ENCODE data around the gene MDM2. TPM values are rescaled to one million over a fixed set of nuclear protein-coding genes. Genes with fewer than 3 reads are reported as not detected.

Gene MDM2
- total RNA-seq, 2 experiments from 2014 or later, result 143 to 318 TPM

DNA sequence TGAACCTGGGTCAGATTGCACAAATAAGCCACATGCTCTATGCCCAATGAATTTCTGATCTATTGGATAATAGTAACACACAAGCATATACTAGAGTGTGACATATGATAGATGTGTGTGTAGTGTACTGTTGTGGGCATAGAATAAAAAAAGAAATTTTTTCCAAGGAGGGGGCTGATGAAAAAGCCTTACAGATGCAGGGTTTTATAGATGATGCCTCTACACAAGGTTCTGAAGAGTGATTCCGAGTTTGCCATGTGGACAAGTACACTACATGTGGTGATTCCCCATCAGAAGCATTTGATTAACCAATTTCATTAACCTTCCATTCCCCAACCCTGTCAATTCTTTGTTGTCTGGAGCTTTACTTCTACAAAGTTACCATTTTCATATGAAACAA lies 79.7 kb downstream of the MDM2 start:
- Histone ChIP-seq H3K9me3 (ENCODE audit: low read length) (no peaks in the 10 kb centered on the region), H2AFZ (ENCODE audit: low read length) (peak overlapping the region; percentile 43; the same call in 1 of the 2 replicates), H3K9me2 (ENCODE audit: insufficient read depth, low read length) (no peaks in the 10 kb centered on the region), H3K36me3 (ENCODE audit: insufficient read depth, low read length) (no peaks in the 10 kb centered on the region), H3K4me2 (ENCODE audit: low read length) (0 out of 2 replicates have a peak overlapping the region, but pooled peaks have one; percentile 14), H3K4me1 (ENCODE audit: insufficient read depth, low read length, poor library complexity, severe bottlenecking) (peaks cover 90% of the 10 kb centered on the region), H3K4me3 (ENCODE audit: low read depth, low read length, poor library complexity, severe bottlenecking) (no peak overlapping the region), H3K79me2 (ENCODE audit: insufficient read depth, low read depth, low read length) (no peaks in the 10 kb centered on the region), H4K20me1 (ENCODE audit: insufficient read depth, low read length) (no peaks in the 10 kb centered on the region), H3K27ac (ENCODE audit: low read depth, low read length, poor library complexity, severe bottlenecking) (peak overlapping the region; percentile 89)
- intact Hi-C loops (cut with micrococcal nuclease; ENCODE audit: unreplicated experiment), result loop anchor here (2.0 to 5.0 kb wide), 2 partner anchors 45 to 79 kb away; partner anchors contain the start of genes CPM and MDM2
- no peak for TF ChIP-seq EZH2phosphoT487 (IDR thresholded peaks at IDR 0.05; ENCODE audit: borderline replicate concordance, low read depth, low read length)
- TF ChIP-seq, protein P1, sequence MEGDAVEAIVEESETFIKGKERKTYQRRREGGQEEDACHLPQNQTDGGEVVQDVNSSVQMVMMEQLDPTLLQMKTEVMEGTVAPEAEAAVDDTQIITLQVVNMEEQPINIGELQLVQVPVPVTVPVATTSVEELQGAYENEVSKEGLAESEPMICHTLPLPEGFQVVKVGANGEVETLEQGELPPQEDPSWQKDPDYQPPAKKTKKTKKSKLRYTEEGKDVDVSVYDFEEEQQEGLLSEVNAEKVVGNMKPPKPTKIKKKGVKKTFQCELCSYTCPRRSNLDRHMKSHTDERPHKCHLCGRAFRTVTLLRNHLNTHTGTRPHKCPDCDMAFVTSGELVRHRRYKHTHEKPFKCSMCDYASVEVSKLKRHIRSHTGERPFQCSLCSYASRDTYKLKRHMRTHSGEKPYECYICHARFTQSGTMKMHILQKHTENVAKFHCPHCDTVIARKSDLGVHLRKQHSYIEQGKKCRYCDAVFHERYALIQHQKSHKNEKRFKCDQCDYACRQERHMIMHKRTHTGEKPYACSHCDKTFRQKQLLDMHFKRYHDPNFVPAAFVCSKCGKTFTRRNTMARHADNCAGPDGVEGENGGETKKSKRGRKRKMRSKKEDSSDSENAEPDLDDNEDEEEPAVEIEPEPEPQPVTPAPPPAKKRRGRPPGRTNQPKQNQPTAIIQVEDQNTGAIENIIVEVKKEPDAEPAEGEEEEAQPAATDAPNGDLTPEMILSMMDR (conservative IDR thresholded peaks at IDR 0.05; ENCODE audit: low read length), result no peak
- BruUV-seq (replicated peaks), result no TSS peak
- no peak for DNase-seq (ENCODE audit: low spot score)
- ChIA-PET CTCF (ENCODE audit: unreplicated experiment) (no interaction called here), POLR2A (interaction anchor here (2.1 to 8.6 kb wide), 3 partner anchors 8 to 15 kb away, joined by 13 to 81 read pairs (median 14); no protein-coding TSS in a partner anchor)

DNA sequence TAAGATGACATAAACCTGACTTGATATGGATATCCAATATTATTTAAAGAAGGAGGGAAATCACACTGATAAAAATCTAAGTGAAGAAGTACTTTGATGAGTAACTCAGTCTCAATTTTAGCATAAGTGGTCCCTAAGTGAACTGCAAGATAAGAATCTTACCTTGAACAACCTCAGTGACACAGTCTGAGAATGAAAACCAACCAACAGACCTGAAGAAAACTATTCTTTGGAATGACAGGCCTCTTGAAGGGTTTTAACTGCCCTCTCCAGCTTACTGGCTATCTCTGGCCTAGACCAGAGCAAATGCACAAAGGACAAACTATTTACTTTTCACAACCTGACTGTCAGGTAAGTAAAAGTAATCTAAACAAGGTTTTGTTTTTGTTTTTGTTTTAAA lies 80.3 kb downstream of the MDM2 start:
- Histone ChIP-seq H3K4me3 (ENCODE audit: low read depth, low read length, poor library complexity, severe bottlenecking) (no peak overlapping the region), H2AFZ (ENCODE audit: low read length) (peak overlapping the region; percentile 43), H3K27ac (ENCODE audit: low read depth, low read length, poor library complexity, severe bottlenecking) (peak overlapping the region; percentile 89), H3K36me3 (ENCODE audit: insufficient read depth, low read length) (no peaks in the 10 kb centered on the region), H3K9me2 (ENCODE audit: insufficient read depth, low read length) (no peaks in the 10 kb centered on the region), H3K9me3 (ENCODE audit: low read length) (no peaks in the 10 kb centered on the region), H4K20me1 (ENCODE audit: insufficient read depth, low read length) (no peaks in the 10 kb centered on the region), H3K4me1 (ENCODE audit: insufficient read depth, low read length, poor library complexity, severe bottlenecking) (peaks cover 90% of the 10 kb centered on the region), H3K4me2 (ENCODE audit: low read length) (peak overlapping the region; percentile 42; the same call in 1 of the 2 replicates), H3K79me2 (ENCODE audit: insufficient read depth, low read depth, low read length) (no peaks in the 10 kb centered on the region)
- no peak for DNase-seq (ENCODE audit: low spot score)
- CTCF ChIA-PET (ENCODE audit: unreplicated experiment), result no interaction called here
- POLR2A ChIA-PET, result interaction anchor here (0.7 to 8.6 kb wide), 4 partner anchors 8 to 180 kb away, joined by 4 to 81 read pairs (median 14); no protein-coding TSS in a partner anchor
- TF ChIP-seq, protein P1 (conservative IDR thresholded peaks at IDR 0.05; ENCODE audit: low read length), result no peak
- no peak for TF ChIP-seq EZH2phosphoT487 (IDR thresholded peaks at IDR 0.05; ENCODE audit: borderline replicate concordance, low read depth, low read length)
- no TSS peak for BruUV-seq (replicated peaks)
- intact Hi-C loops (cut with micrococcal nuclease; ENCODE audit: unreplicated experiment), result loop anchor here (2.0 to 5.0 kb wide), 2 partner anchors 44 to 79 kb away; partner anchors contain the start of genes CPM and MDM2

DNA sequence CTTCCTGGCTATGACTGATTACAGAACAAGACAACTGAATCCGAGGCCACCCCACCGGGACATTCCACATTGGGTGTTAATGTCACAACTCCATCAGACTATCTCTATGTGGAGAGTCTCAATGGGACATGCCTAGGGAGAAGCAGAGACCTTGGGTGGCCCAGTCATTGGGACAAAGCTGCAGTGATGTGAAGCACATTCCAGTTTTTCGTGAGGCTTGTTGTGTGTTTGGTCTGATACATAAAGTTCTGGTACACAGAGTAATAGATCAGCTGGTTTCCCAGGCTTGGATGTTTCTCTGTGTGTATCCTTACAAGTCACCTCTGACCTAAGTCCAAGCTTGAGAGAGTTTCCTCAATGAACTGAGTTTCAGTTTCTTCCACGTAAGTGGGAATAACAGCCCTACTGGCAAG lies 82.7 kb downstream of the MDM2 start:
- Histone ChIP-seq H3K4me2 (ENCODE audit: low read length) (peak overlapping the region; percentile 42), H3K36me3 (ENCODE audit: insufficient read depth, low read length) (no peaks in the 10 kb centered on the region; the same call in 1 of the 2 replicates), H3K79me2 (ENCODE audit: insufficient read depth, low read depth, low read length) (no peaks in the 10 kb centered on the region), H3K9me3 (ENCODE audit: low read length) (no peaks in the 10 kb centered on the region; the same call in 1 of the 2 replicates), H2AFZ (ENCODE audit: low read length) (peak overlapping the region; percentile 79; the same call in 1 of the 2 replicates), H3K27ac (ENCODE audit: low read depth, low read length, poor library complexity, severe bottlenecking) (peak overlapping the region; percentile 89), H3K4me1 (ENCODE audit: insufficient read depth, low read length, poor library complexity, severe bottlenecking) (peaks cover 77% of the 10 kb centered on the region), H3K9me2 (ENCODE audit: insufficient read depth, low read length) (no peaks in the 10 kb centered on the region), H3K4me3 (ENCODE audit: low read depth, low read length, poor library complexity, severe bottlenecking) (no peak overlapping the region), H4K20me1 (ENCODE audit: insufficient read depth, low read length) (no peaks in the 10 kb centered on the region)
- BruUV-seq (replicated peaks), result no TSS peak
- ChIA-PET POLR2A (interaction anchor here (8.6 kb wide), 1 partner anchor 12 kb away, joined by 81 read pairs; no protein-coding TSS in a partner anchor), CTCF (ENCODE audit: unreplicated experiment) (interaction anchor here (0.5 kb wide), 1 partner anchor 14 kb away, joined by 3 read pairs; no protein-coding TSS in a partner anchor)
- intact Hi-C loops (cut with micrococcal nuclease; ENCODE audit: unreplicated experiment), result no loop called here
- DNase-seq (ENCODE audit: low spot score), result no peak
- TF ChIP-seq, protein P1 (conservative IDR thresholded peaks at IDR 0.05; ENCODE audit: low read length), result no peak
- no peak for TF ChIP-seq EZH2phosphoT487 (IDR thresholded peaks at IDR 0.05; ENCODE audit: borderline replicate concordance, low read depth, low read length)

All from OCI-LY7 (cell line).